ENCODE data around the gene FLNC. TPM values are rescaled to one million over a fixed set of nuclear protein-coding genes. Genes with fewer than 3 reads are reported as not detected.

The FLNC gene
- total and polyA plus RNA-seq, 2 donors (not counting 1 experiment from before 2014, with no cell fraction given): 0.01 TPM; not detected in 1

DNA sequence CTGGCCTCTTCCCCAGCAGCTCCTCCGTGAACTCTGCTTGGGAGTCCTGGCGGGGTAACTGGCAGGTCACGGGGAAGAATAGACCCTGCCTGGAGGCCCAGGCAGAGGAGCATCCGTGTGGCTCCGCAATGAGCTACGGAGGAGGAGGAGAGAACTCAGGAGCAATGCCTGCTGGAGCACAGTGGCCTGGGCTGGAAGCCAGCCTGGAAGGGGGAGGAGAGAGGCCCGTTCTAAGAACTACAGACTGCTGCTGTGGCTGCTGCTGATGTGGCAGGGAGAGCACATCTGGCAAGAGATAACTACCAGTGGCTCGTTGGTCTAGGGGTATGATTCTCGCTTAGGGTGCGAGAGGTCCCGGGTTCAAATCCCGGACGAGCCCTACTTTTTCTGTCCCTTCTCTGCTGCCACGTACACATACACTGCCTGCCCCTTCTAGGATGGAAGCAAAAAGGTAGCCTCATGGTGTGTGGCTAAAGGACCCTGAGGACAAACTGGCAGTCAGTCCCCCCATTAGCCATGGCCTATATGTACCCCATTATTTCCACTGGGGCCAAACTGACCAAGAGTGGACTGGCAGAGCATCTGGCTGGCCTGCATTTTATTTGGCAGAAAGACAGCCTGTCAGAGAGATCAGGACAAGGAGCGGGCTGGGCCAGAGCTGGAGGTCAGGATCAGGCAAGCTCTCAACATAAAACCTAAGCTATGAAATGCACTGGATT, 46.9 kb upstream of the FLNC start:
- Mint-ChIP-seq H3K4me3 (no peak overlapping the region), H3K4me1 (no peaks in the 10 kb centered on the region), H3K27me3 (no peaks in the 10 kb centered on the region), H3K27ac (no peak overlapping the region), H3K9me3 (ENCODE audit: insufficient read depth) (no peaks in the 10 kb centered on the region)
- CTCF ChIA-PET: interaction anchor here (1.1 kb wide), 1 partner anchor 100 kb away, joined by 4 read pairs; no protein-coding TSS in a partner anchor
- no peak overlapping the region for H3K9ac ChIP-seq (ENCODE audit: low read length)
- POLR2A ChIA-PET: no interaction called here
- no peaks in the 10 kb centered on the region for H3K79me2 ChIP-seq (ENCODE audit: control insufficient read depth, insufficient read depth, low read length)
- H4K20me1 ChIP-seq (ENCODE audit: control insufficient read depth, insufficient read depth, low read length, poor library complexity, severe bottlenecking): no peaks in the 10 kb centered on the region
- DNase-seq (no peak), ATAC-seq (ENCODE audit: low read depth) (no peak)
- intact Hi-C loops (cut with micrococcal nuclease): no loop called here
- H3K4me1 ChIP-seq (ENCODE audit: control insufficient read depth in 2 of 2, insufficient read depth in 2 of 2, low read length in 2 of 2): no peaks in the 10 kb centered on the region
- H2AFZ ChIP-seq (ENCODE audit: insufficient read depth, low read depth, low read length, poor library complexity, severe bottlenecking): no peak overlapping the region
- H3K36me3 ChIP-seq (replicated peaks in 1 of 2; ENCODE audit: control extremely low read depth in 1 of 2, control insufficient read depth in 1 of 2, extremely low read depth in 1 of 2, insufficient read depth in 2 of 2, low read length in 1 of 2): no peaks in the 10 kb centered on the region
- H3K27me3 ChIP-seq (replicated peaks in 1 of 4; ENCODE audit: control extremely low read depth in 1 of 4, control insufficient read depth in 3 of 4, insufficient read depth in 4 of 4, low read length in 3 of 4): peaks cover 0 to 4% (median 0%) of the 10 kb centered on the region in 4 experiments
- TF ChIP-seq EZH2 (IDR thresholded peaks at IDR 0.05; ENCODE audit: borderline replicate concordance, insufficient read depth, low read depth, low read length, poor library complexity, severe bottlenecking): no peak
- TF ChIP-seq, protein P1, sequence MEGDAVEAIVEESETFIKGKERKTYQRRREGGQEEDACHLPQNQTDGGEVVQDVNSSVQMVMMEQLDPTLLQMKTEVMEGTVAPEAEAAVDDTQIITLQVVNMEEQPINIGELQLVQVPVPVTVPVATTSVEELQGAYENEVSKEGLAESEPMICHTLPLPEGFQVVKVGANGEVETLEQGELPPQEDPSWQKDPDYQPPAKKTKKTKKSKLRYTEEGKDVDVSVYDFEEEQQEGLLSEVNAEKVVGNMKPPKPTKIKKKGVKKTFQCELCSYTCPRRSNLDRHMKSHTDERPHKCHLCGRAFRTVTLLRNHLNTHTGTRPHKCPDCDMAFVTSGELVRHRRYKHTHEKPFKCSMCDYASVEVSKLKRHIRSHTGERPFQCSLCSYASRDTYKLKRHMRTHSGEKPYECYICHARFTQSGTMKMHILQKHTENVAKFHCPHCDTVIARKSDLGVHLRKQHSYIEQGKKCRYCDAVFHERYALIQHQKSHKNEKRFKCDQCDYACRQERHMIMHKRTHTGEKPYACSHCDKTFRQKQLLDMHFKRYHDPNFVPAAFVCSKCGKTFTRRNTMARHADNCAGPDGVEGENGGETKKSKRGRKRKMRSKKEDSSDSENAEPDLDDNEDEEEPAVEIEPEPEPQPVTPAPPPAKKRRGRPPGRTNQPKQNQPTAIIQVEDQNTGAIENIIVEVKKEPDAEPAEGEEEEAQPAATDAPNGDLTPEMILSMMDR (IDR thresholded peaks at IDR 0.05): no peak
- no peak overlapping the region for H3K4me3 ChIP-seq (ENCODE audit: control extremely low read depth in 1 of 5, extremely low read depth in 1 of 5, insufficient read depth in 1 of 5, low read depth in 2 of 5, low read length in 4 of 5)
- H3K4me2 ChIP-seq (replicated peaks; ENCODE audit: low read depth, low read length, poor library complexity, severe bottlenecking): no peak overlapping the region
- WGBS (ENCODE audit: insufficient coverage): 91% methylated on average over 12 of the region's 15 CpGs
- peaks cover 0 to 3% (median 0%) of the 10 kb centered on the region in 3 donors for H3K9me3 ChIP-seq (ENCODE audit: control extremely low read depth in 1 of 3, control insufficient read depth in 2 of 3, insufficient read depth in 1 of 3, low read length in 2 of 3)
- no peak overlapping the region for H3K27ac ChIP-seq (ENCODE audit: low read length in 2 of 2)

DNA sequence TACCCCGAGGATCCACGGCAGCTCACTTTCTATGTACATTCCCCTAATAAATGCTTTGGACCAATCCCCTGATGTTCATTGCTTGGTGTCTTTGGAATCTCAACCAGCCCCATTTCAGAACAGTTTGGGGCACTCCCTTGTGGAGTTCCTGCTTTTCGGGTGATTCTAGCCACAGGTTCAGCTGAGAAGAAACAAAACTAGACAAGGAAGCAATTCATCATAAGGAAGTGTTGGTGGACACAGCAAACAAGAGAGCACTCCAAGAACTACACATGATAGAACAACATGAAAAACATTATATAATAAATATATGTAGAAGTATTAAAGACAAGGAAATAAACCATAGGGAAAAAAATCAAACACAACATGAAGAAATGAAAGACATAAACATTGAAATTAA, 44.5 kb upstream of the FLNC start:
- Mint-ChIP-seq H3K4me1 (peaks cover 7% of the 10 kb centered on the region), H3K27me3 (no peaks in the 10 kb centered on the region), H3K27ac (no peak overlapping the region), H3K9me3 (ENCODE audit: insufficient read depth) (no peaks in the 10 kb centered on the region), H3K4me3 (no peak overlapping the region)
- 72% methylated on average over 3 of the region's 3 CpGs for WGBS (ENCODE audit: insufficient coverage)
- ChIA-PET CTCF (interaction anchor here (0.6 kb wide), 1 partner anchor 14 kb away, joined by 3 read pairs; no protein-coding TSS in a partner anchor), POLR2A (no interaction called here)
- Histone ChIP-seq H3K9ac (ENCODE audit: low read length) (no peak overlapping the region), H3K36me3 (replicated peaks in 1 of 2; ENCODE audit: control extremely low read depth in 1 of 2, control insufficient read depth in 1 of 2, extremely low read depth in 1 of 2, insufficient read depth in 2 of 2, low read length in 1 of 2) (no peaks in the 10 kb centered on the region), H3K4me3 (ENCODE audit: control extremely low read depth in 1 of 5, extremely low read depth in 1 of 5, insufficient read depth in 1 of 5, low read depth in 2 of 5, low read length in 4 of 5) (no peak overlapping the region), H2AFZ (ENCODE audit: insufficient read depth, low read depth, low read length, poor library complexity, severe bottlenecking) (no peak overlapping the region), H3K27ac (ENCODE audit: low read length in 2 of 2) (no peak overlapping the region), H4K20me1 (ENCODE audit: control insufficient read depth, insufficient read depth, low read length, poor library complexity, severe bottlenecking) (no peaks in the 10 kb centered on the region), H3K79me2 (ENCODE audit: control insufficient read depth, insufficient read depth, low read length) (no peaks in the 10 kb centered on the region), H3K4me1 (ENCODE audit: control insufficient read depth in 2 of 2, insufficient read depth in 2 of 2, low read length in 2 of 2) (peaks cover 4 to 6% of the 10 kb centered on the region in 2 donors), H3K27me3 (replicated peaks in 1 of 4; ENCODE audit: control extremely low read depth in 1 of 4, control insufficient read depth in 3 of 4, insufficient read depth in 4 of 4, low read length in 3 of 4) (peaks cover 0 to 4% (median 0%) of the 10 kb centered on the region in 4 experiments), H3K4me2 (replicated peaks; ENCODE audit: low read depth, low read length, poor library complexity, severe bottlenecking) (no peak overlapping the region), H3K9me3 (ENCODE audit: control extremely low read depth in 1 of 3, control insufficient read depth in 2 of 3, insufficient read depth in 1 of 3, low read length in 2 of 3) (no peaks in the 10 kb centered on the region)
- TF ChIP-seq EZH2 (IDR thresholded peaks at IDR 0.05; ENCODE audit: borderline replicate concordance, insufficient read depth, low read depth, low read length, poor library complexity, severe bottlenecking): no peak
- TF ChIP-seq, protein P1 (IDR thresholded peaks at IDR 0.05): no peak
- DNase-seq: no peak
- intact Hi-C loops (cut with micrococcal nuclease): no loop called here
- ATAC-seq (ENCODE audit: low read depth): no peak

Data from B cell (primary cell).